GM18511 (cell line): ENCODE results near the gene OR6K3.
"Not testable (repeated sequence)": the region's sequence is repeated elsewhere in the genome, so short reads cannot be mapped to it uniquely, and the experiment has no call there.

Source experiments
- ATAC-seq: cut with Tn5 transposase; IDR thresholded peaks from one replicate; pipeline ENCODE4 v1.9.1; 2021; ENCODE audit warnings: mild to moderate bottlenecking, moderate library complexity; ENCODE audit not compliant: unreplicated experiment

The OR6K3 gene

DNA sequence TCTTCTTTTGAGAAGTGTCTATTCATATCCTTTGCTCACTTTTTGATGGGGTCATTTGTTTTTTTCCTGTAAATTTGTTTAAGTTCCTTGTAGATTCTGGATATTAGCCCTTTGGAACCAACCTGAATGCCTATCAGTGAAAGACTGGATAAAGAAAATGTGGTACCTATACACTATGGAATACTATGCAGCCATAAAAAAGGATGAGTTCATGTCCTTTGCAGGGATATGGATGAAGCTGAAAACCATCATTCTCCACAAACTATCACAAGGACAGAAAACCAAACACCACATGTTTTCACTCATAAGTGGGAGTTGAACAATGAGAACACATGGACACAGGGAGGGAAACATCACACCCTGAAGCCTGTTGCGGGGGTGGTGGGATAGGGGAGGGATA lies 32.2 kb downstream of the OR6K3 start:
- not testable (repeated sequence) for ATAC-seq

DNA sequence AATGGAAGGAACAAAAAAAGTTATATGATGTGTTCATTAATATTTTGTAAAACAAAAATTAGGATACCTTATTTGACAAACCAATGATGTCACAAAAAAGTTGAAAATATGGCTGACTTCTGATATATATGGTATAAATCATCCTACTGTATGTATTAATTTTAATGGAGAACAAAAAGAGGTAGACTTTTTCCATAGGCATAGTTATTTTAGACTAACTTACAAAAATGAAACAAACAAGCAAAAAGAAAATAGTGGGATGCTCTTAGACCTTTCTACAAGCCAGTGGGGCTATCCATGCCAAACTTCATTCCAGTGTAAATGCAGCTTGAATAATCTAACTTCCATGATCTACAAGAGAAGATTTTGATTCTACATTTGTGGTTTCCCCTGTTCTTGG lies 33.5 kb downstream of the OR6K3 start:
- no peak for ATAC-seq

DNA sequence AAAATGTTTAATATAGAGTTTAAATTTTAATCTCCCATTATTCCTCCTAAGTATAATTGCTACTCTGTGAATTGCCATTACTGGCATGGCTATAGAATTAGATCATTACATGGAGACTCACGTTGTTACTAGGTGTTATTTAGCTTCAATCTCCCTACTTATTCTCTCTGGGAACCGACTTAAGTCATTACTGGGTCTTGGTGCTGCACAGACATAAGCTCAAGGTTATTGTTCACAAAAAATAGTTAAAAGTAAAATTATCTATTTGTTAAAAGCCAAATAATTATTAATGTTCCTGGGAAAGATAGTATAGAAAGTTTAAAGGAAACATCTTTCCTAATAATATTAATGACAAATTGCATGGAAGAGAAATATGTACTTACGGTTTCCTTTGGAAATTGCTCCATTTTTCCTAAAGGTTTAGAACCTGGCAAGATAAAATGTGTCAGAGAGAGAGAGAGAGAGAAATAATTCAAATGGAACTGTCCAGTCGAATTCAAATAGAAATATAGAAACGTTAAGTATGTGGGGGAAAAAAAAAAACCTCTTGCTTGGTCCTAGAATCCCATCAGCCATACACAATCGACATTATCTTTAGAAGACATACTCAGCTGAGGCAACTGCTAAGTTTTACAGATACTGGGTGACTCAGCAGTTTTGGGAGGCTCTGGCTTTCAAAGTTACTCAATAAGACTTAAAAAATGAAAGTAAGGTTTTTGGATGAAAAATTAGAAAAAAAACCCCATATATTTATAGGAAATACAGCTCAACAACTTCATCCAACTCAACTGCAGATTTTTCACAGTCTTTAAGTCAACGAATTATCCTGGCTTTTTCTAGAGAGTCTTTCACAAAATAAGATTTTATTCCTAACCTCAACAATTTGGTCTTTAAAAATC lies 34.2 kb downstream of the OR6K3 start, which contains the start of gene SPTA1:
Gene SPTA1 (minus strand): TSS at position 605 of the 899 bp plus-strand sequence. CDS start 198 bp downstream, at position 407.
- no peak for ATAC-seq

DNA sequence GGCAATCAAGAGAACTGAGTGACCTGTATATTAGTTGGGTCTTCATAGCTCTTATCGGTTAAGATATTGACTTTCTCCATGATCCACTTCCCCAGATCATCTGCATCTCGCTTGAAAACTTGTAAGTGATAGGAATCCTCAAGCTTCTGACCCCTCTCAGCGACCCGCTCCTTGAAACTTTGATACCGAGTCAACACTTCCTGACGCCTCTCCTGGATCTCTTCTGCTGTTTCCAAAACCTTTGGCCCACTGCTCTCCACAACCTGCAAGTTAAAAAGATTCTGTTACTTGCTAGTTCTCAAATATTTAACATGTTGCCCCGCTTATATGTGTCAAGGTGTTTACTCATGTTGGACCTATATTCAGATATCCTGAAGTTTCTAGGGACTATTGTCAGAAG lies 35.4 kb downstream of the OR6K3 start:
- ATAC-seq = no peak

DNA sequence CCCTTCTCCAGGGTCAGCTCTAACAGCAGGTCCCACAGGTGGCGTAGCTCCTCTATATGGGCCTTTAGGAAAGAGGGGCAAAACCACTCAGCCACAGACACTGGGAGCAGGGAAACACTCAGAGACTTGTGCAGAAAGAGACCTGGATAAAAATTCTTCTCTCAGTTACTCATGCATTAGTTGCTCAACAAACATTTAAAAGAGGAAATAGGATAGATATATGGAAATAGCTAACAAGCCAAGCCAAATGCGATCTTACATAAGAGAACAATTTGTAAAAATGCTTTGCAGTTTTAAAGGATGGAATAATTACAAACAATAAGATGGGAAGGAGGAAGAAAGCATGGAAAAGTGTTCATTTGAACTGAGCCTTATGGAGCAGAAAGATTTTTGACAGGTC lies 38.9 kb downstream of the OR6K3 start:
- ATAC-seq = no peak

DNA sequence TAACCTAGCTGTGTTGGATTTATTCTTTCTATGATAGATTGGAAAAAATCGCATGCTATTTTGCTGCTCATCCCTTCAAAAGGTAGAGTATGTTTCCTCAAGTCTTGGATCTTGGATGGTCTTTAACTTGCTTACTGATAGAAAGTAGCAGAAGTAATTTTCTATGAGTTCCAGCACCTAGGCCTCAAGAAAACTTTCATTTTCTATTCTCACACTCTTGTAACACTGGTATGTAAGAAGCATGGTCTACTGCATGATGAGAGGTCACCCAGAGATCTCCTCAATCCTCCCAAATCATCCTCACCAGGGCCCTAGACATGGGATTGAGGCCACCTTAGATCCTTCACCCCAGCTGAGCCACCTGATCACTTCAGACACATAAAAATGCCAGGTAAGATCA lies 41.2 kb downstream of the OR6K3 start:
- no peak for ATAC-seq

DNA sequence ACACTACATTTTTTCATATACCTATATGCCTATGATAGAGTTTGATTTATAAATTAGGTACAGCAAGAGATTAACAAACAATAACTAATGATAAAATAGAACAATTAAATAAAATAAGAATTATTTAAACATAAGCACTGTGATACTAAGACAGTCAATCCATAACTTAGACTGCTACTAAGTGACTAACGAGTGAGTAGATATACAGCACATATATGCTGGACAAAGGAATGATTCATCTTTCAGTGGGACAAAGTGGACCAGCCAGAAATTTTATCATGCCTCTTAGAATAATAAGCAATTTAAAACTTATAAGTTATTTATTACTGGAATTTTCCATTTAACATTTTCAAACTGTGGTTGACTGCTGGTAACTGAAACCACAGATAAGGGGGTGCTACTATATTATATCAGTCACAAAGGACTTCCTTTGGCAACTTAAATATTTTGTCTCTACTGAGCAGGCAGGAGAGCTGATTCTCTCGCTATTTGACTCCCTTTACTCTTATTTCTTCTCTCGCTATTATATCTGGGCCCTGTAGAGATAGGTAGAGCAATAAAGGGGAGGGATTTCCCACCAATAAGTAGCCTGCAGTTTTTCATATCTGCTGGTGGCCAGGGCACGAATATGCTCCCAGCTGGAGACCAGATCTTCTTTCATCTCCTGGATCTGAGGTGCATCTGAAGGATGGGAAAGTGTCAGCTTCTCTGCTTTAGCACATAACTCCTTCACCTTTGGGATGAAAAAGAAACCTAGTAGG lies 44.8 kb downstream of the OR6K3 start:
- no peak for ATAC-seq

DNA sequence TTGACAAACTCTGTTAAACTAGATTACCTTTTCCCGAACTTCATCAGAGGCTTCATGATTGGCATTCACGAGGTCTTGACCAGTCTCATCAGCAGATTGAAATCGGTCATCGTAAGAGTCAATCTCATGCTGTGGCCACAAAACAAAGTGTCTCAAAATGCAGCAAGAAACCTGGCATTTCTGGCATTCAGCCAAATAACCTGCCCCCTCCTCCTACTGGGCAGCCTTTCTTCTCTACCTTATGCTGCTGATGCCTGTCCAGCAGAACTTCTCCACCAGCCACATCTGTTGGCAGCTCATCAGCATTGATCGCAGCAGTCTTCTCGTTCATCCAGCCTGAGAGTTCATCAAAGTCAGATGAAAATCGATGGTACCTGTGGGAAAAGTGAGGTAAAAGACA lies 46.2 kb downstream of the OR6K3 start:
- ATAC-seq = no peak
